Measurements from ENCODE around the gene GFRA1.

GFRA1 gene

GRCh38 chr10:116272440-116273283, at the start of gene GFRA1:
GFRA1 (minus strand) TSS chr10:116273206; CDS start chr10:116272029, 1,177 bp downstream.
- TF ChIP-seq CTCF (IDR thresholded peaks at IDR 0.05), result no peak

- no peak for TF ChIP-seq CTCF (IDR thresholded peaks at IDR 0.05)
Observed at GRCh38 chr10:116316503-116316902, 43.5 kb upstream of the GFRA1 start.

- TF ChIP-seq CTCF (IDR thresholded peaks at IDR 0.05), result no peak
Observed at GRCh38 chr10:116312548-116312947, 39.5 kb upstream of the GFRA1 start.

GRCh38 chr10:116311706-116312490, 38.9 kb upstream of the GFRA1 start:
- no peak for TF ChIP-seq CTCF (IDR thresholded peaks at IDR 0.05)

- no peak for TF ChIP-seq CTCF (IDR thresholded peaks at IDR 0.05)
Observed at GRCh38 chr10:116311016-116311415, 38.0 kb upstream of the GFRA1 start.

- no peak for TF ChIP-seq CTCF (IDR thresholded peaks at IDR 0.05)
Observed at GRCh38 chr10:116307455-116307854, 34.4 kb upstream of the GFRA1 start.

- TF ChIP-seq CTCF (IDR thresholded peaks at IDR 0.05), result no peak
Observed at GRCh38 chr10:116306847-116307246, 33.8 kb upstream of the GFRA1 start.

Measured in LNCAP (cell line).